ENCODE results near the gene FYN. TPM values are rescaled to one million over a fixed set of nuclear protein-coding genes. Genes with fewer than 3 reads are reported as not detected.

The FYN gene
- total RNA-seq, 2 donors from 2014 or later: 13.7 to 103 TPM

DNA sequence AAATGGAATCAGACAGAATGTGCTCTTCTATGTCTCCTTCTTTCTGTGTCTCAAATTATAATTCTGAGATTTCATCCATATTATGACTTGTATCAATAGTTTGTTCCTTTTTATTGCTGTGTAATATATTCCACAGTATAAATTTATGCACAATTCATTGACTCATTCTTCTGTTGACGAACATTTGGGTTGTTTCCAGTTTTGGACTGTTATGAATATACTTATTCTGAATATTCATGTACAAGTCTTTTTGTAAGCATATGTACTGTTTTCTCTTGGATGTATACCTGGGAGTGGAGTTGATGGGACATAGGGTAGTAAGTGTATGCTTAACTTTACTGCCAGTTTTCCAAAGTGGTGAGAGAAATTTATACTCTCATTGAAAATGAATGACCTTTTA, 239.4 kb downstream of the FYN start:
- DNase-seq (ENCODE audit: low spot score): no peak
- Histone ChIP-seq H3K4me3 (no peak overlapping the region), H3K27me3 (replicated peaks; ENCODE audit: insufficient read depth) (no peaks in the 10 kb centered on the region), H3K4me1 (replicated peaks) (no peaks in the 10 kb centered on the region), H3K27ac (no peak overlapping the region), H3K9me3 (no peaks in the 10 kb centered on the region), H3K36me3 (no peaks in the 10 kb centered on the region)
- TF ChIP-seq POLR2A (IDR thresholded peaks at IDR 0.05) (no peak), POLR2AphosphoS5 (IDR thresholded peaks at IDR 0.05) (no peak)
- TF ChIP-seq, protein P1, sequence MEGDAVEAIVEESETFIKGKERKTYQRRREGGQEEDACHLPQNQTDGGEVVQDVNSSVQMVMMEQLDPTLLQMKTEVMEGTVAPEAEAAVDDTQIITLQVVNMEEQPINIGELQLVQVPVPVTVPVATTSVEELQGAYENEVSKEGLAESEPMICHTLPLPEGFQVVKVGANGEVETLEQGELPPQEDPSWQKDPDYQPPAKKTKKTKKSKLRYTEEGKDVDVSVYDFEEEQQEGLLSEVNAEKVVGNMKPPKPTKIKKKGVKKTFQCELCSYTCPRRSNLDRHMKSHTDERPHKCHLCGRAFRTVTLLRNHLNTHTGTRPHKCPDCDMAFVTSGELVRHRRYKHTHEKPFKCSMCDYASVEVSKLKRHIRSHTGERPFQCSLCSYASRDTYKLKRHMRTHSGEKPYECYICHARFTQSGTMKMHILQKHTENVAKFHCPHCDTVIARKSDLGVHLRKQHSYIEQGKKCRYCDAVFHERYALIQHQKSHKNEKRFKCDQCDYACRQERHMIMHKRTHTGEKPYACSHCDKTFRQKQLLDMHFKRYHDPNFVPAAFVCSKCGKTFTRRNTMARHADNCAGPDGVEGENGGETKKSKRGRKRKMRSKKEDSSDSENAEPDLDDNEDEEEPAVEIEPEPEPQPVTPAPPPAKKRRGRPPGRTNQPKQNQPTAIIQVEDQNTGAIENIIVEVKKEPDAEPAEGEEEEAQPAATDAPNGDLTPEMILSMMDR (IDR thresholded peaks at IDR 0.05): no peak
- intact Hi-C loops (cut with DNase I): no loop called here
- 82% methylated on average over 1 of the region's 1 CpG for WGBS

DNA sequence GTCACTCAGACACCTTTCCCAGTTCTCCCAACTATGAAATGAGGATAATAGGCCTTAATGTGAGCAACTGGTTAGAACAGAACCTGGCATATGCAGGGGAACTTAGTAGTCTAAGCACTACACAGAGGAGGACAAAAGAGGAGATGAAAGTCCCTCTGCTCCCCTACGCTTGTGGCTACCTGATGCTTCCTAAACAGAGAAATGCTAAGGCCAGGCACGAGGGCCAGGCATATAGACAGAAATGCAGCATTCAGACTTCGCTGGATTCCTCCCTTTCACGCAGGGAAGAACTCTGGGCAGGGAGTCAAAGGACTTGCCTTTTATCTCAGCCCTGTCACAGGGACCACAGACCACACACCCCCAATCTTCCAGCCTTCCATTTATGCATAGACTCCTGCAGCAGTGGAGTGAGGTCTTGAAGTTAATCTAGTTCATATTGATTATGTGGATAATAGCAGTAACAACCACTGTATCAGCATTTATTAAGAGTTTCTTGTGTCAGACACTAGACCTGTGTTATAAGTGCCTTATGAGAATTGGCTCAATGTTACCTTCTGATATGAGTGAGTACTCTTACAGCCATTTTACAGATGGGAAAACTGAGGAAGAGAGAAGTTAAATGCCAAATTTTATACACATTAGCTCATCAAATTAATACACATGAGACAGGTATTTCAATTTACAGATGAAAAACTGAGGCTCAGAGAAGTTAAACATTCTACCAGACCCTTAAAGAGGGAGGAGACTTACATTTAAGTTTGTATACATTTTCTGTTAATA, 240.6 kb downstream of the FYN start:
- no peaks in the 10 kb centered on the region for H3K27me3 ChIP-seq (replicated peaks; ENCODE audit: insufficient read depth)
- 81% methylated on average over 4 of the region's 4 CpGs for WGBS
- H3K9me3 ChIP-seq: no peaks in the 10 kb centered on the region
- H3K36me3 ChIP-seq: no peaks in the 10 kb centered on the region
- no peak for TF ChIP-seq POLR2A (IDR thresholded peaks at IDR 0.05)
- TF ChIP-seq, protein P1 (IDR thresholded peaks at IDR 0.05): no peak
- no peak for TF ChIP-seq POLR2AphosphoS5 (IDR thresholded peaks at IDR 0.05)
- H3K27ac ChIP-seq: no peak overlapping the region
- intact Hi-C loops (cut with DNase I): no loop called here
- no peak for DNase-seq (ENCODE audit: low spot score)
- no peak overlapping the region for H3K4me3 ChIP-seq
- H3K4me1 ChIP-seq (replicated peaks): no peaks in the 10 kb centered on the region

DNA sequence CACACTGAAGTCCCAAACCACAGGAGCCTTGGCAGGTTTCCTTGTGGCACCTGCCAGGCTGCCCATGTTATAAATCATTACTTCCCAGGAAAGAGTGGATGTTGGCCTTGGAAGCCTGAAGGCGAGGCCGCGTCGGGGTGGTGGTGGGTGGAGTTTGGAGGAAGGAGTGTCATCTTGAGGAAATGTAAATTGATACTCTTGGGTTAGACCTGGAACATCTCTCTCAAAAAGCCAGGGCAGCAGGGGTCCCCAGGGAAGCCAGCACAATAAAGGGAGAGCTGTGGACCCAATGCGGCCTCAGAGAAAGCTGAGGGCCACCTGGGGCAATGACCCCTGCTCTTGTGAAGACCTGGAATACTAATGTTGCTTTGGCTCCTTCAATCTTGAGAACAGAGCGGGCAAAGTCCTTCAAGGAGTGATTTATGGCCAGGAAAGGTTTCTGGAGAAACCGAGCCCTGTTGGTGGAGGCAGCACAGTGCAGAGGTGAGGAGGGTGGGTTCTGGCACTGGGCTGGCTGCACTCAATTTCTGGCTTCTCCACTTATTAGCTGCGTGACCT, 241.3 kb downstream of the FYN start:
- TF ChIP-seq, protein P1 (IDR thresholded peaks at IDR 0.05): no peak
- TF ChIP-seq POLR2AphosphoS5 (IDR thresholded peaks at IDR 0.05) (no peak), POLR2A (IDR thresholded peaks at IDR 0.05) (no peak)
- no peaks in the 10 kb centered on the region for H3K27me3 ChIP-seq (replicated peaks; ENCODE audit: insufficient read depth)
- H3K4me1 ChIP-seq (replicated peaks): no peaks in the 10 kb centered on the region
- H3K36me3 ChIP-seq: no peaks in the 10 kb centered on the region
- WGBS: 38% methylated on average over 8 of the region's 8 CpGs
- no peak overlapping the region for H3K4me3 ChIP-seq
- no peak for DNase-seq (ENCODE audit: low spot score)
- no peaks in the 10 kb centered on the region for H3K9me3 ChIP-seq
- H3K27ac ChIP-seq: no peak overlapping the region
- intact Hi-C loops (cut with DNase I): no loop called here

DNA sequence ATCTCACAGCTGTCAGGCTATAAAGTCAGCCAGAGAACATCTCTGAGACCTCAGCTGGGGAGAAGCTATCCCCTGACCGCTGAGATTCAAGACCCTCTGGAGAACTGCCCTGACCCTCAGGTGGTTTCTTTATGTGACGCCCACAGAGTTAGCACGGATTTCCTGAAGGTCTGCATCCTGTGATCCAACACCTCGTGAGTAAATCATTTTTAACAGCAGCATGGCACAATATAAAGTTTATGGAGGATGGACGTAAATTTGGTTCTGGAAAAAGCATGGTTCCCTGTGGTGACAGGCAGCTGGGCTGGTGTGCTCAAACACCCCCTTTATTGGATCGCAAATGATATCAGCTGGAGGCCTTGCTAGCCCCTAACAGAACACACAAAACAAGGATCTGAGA, 242.2 kb downstream of the FYN start:
- no peaks in the 10 kb centered on the region for H3K4me1 ChIP-seq (replicated peaks)
- TF ChIP-seq, protein P1 (IDR thresholded peaks at IDR 0.05): no peak
- no peak for TF ChIP-seq POLR2AphosphoS5 (IDR thresholded peaks at IDR 0.05)
- TF ChIP-seq POLR2A (IDR thresholded peaks at IDR 0.05): no peak
- intact Hi-C loops (cut with DNase I): no loop called here
- H3K36me3 ChIP-seq: no peaks in the 10 kb centered on the region
- no peak overlapping the region for H3K27ac ChIP-seq
- WGBS: 31% methylated on average over 6 of the region's 6 CpGs
- no peaks in the 10 kb centered on the region for H3K9me3 ChIP-seq
- H3K4me3 ChIP-seq: no peak overlapping the region
- no peaks in the 10 kb centered on the region for H3K27me3 ChIP-seq (replicated peaks; ENCODE audit: insufficient read depth)
- DNase-seq (ENCODE audit: low spot score): no peak
